ENCODE measurements around the gene OSBP. TPM values are rescaled to one million over a fixed set of nuclear protein-coding genes. Genes with fewer than 3 reads are reported as not detected.

OSBP gene
- total RNA-seq, 1 experiment from 2014 or later: 49.7 TPM

DNA sequence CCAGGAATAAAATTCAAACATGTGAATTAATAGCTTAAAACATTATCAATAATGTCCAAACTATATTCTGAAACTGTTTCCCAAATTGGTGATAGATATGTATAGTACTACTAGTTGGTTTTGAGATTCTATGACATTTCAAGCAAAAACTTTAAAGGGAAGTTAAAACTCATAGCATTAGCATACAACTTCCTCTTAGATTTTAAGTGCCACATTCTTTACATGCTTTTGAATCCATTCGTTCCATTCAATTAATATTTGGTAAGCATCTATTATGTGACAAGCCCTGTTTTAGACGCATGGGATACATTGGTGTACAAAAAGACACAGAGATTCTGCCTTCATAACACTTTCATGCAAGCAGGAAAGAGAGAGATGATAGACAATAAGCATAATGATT is 44.4 kb upstream of the OSBP start:
- Histone ChIP-seq H3K36me3 (ENCODE audit: low read depth) (peaks cover 63% of the 10 kb centered on the region), H3K4me3 (no peak overlapping the region), H3K79me2 (ENCODE audit: low read depth) (peaks cover 36% of the 10 kb centered on the region), H3K27me3 (ENCODE audit: insufficient read depth, low read depth) (no peaks in the 10 kb centered on the region), H3F3A (ENCODE audit: insufficient read depth, low read depth) (peaks cover 7% of the 10 kb centered on the region; the same call in 1 of the 2 replicates), H3K9me2 (ENCODE audit: insufficient read depth) (no peaks in the 10 kb centered on the region), H3K27ac (no peak overlapping the region), H2AFZ (no peak overlapping the region), H3K9me3 (ENCODE audit: insufficient read depth, low read depth) (no peaks in the 10 kb centered on the region), H3K4me1 (replicated peaks; ENCODE audit: insufficient read depth) (no peaks in the 10 kb centered on the region), H3K4me2 (no peak overlapping the region), H4K20me1 (ENCODE audit: insufficient read depth) (peaks cover 25% of the 10 kb centered on the region)
- ChIA-PET POLR2A (ENCODE audit: unreplicated experiment) (no interaction called here), CTCF (no interaction called here)
- no peak for DNase-seq
- TF ChIP-seq EZH2 (IDR thresholded peaks at IDR 0.05; ENCODE audit: low read depth) (no peak), CTCF (conservative IDR thresholded peaks at IDR 0.05) (no peak)
- intact Hi-C loops (cut with micrococcal nuclease; ENCODE audit: unreplicated experiment): no loop called here
- BruUV-seq (replicated peaks): no TSS peak

DNA sequence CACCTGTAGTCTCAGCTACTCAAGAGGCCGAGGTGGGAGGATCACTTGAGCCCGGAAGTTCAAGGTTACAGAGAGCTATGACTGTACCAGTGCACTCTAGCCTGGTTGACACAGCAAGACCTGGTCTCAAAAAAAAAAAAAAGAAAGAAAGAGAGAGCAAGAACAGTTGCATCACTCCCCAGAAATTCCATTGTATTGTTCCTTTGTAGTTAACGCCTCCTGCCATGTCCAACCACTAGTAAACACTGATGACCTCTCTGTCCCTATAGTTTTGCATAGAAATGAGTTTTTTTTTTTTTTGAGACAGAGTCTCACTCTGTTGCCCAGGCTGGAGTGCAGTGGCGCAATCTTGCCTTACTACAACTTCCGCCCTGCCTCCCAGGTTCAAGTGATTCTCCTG is 42.5 kb upstream of the OSBP start:
- Histone ChIP-seq H3K36me3 (ENCODE audit: low read depth) (peaks cover 66% of the 10 kb centered on the region), H3F3A (ENCODE audit: insufficient read depth, low read depth) (peaks cover 15% of the 10 kb centered on the region), H3K27me3 (ENCODE audit: insufficient read depth, low read depth) (no peaks in the 10 kb centered on the region), H2AFZ (no peak overlapping the region), H3K27ac (no peak overlapping the region), H3K4me3 (no peak overlapping the region), H3K9me2 (ENCODE audit: insufficient read depth) (no peaks in the 10 kb centered on the region), H3K4me2 (no peak overlapping the region), H3K79me2 (ENCODE audit: low read depth) (peaks cover 16% of the 10 kb centered on the region; the same call in 1 of the 2 replicates), H3K9me3 (ENCODE audit: insufficient read depth, low read depth) (no peaks in the 10 kb centered on the region), H4K20me1 (ENCODE audit: insufficient read depth) (peaks cover 20% of the 10 kb centered on the region), H3K4me1 (replicated peaks; ENCODE audit: insufficient read depth) (no peaks in the 10 kb centered on the region)
- DNase-seq: no peak
- ChIA-PET CTCF (no interaction called here), POLR2A (ENCODE audit: unreplicated experiment) (interaction anchor here (0.6 kb wide), 1 partner anchor 16 kb away, joined by 7 read pairs; no protein-coding TSS in a partner anchor)
- TF ChIP-seq CTCF (conservative IDR thresholded peaks at IDR 0.05): no peak
- no peak for TF ChIP-seq EZH2 (IDR thresholded peaks at IDR 0.05; ENCODE audit: low read depth)
- intact Hi-C loops (cut with micrococcal nuclease; ENCODE audit: unreplicated experiment): no loop called here
- BruUV-seq (replicated peaks): no TSS peak

GRCh38 chr11:59654893-59655292 is 39.3 kb upstream of the OSBP start:
- Histone ChIP-seq H2AFZ (no peak overlapping the region), H3K27ac (no peak overlapping the region), H3K4me1 (replicated peaks; ENCODE audit: insufficient read depth) (no peaks in the 10 kb centered on the region), H3K4me2 (no peak overlapping the region), H3K36me3 (ENCODE audit: low read depth) (peaks cover 65% of the 10 kb centered on the region), H3K4me3 (no peak overlapping the region), H3K79me2 (ENCODE audit: low read depth) (0 out of 2 replicates have a peak, but pooled peaks cover under 1% of the 10 kb centered on the region), H3F3A (ENCODE audit: insufficient read depth, low read depth) (peaks cover 10% of the 10 kb centered on the region), H3K9me2 (ENCODE audit: insufficient read depth) (no peaks in the 10 kb centered on the region), H3K9me3 (ENCODE audit: insufficient read depth, low read depth) (no peaks in the 10 kb centered on the region), H3K27me3 (ENCODE audit: insufficient read depth, low read depth) (no peaks in the 10 kb centered on the region), H4K20me1 (ENCODE audit: insufficient read depth) (no peaks in the 10 kb centered on the region; the same call in 1 of the 2 replicates)
- TF ChIP-seq CTCF (conservative IDR thresholded peaks at IDR 0.05): no peak
- DNase-seq: no peak
- intact Hi-C loops (cut with micrococcal nuclease; ENCODE audit: unreplicated experiment): loop anchor here (5.0 kb wide), 1 partner anchor 53 kb away; no protein-coding TSS in a partner anchor
- CTCF ChIA-PET: no interaction called here
- POLR2A ChIA-PET (ENCODE audit: unreplicated experiment): no interaction called here
- BruUV-seq (replicated peaks): no TSS peak
